HEK293 (cell line): ENCODE data around the gene GJA3.
A peak's percentile ranks its signal among the peaks of the same experiment; 100 is the strongest.

Experiments
- CTCF ChIA-PET: fragments of 350-600 bp; formaldehyde crosslinking; extraction: SDS; loops from one replicate; lab custom pipeline; 2021; ENCODE audit warnings: antibody characterized with exemption; lab: Yijun Ruan, JAX
- POLR2A ChIA-PET: fragments of 300-600 bp; formaldehyde crosslinking; extraction: SDS; loops from one replicate; lab custom pipeline; 2020; ENCODE audit warnings: antibody characterized with exemption, inconsistent platforms; lab: Yijun Ruan, JAX
- H3K27ac ChIP-seq: fragments of 200-500 bp; sonication (Bioruptor generic); 2 replicates; pipeline ENCODE4 v1.5.1; 2014; ENCODE audit warnings: low read depth, low read length, control low read depth, inconsistent platforms; ENCODE audit errors: extremely low read depth
- H3K36me3 ChIP-seq, 2 experiments: fragments of 200-500 bp in 1 of 2; sonication (Bioruptor generic) in 1 of 2; 1 replicate in 1 of 2; 2 replicates in 1 of 2; pipeline ENCODE4 v1.5.1; 2014 to 2017; ENCODE audit warnings: inconsistent platforms in 2 of 2, low read length in 2 of 2; ENCODE audit not compliant: control insufficient read depth in 2 of 2, insufficient read depth in 1 of 2
- H3K4me1 ChIP-seq: fragments of 200-500 bp; sonication (Bioruptor generic); 2 replicates; pipeline ENCODE4 v1.5.1; 2014; ENCODE audit warnings: mild to moderate bottlenecking, low read length, inconsistent platforms; ENCODE audit not compliant: control insufficient read depth, insufficient read depth
- H3K4me3 ChIP-seq: 2 replicates; pipeline ENCODE4 v1.5.1; 2011; ENCODE audit warnings: low read depth, mild to moderate bottlenecking, control low read depth, low read length, moderate library complexity
- H3K9me3 ChIP-seq: fragments of 200-500 bp; sonication (Bioruptor generic); 2 replicates; pipeline ENCODE4 v1.5.1; 2014; ENCODE audit warnings: low read depth, low read length, inconsistent platforms; ENCODE audit not compliant: control insufficient read depth, insufficient read depth
- GFI1B ChIP-seq: fragments of 450-650 bp; formaldehyde crosslinking; IDR thresholded peaks from 2 replicates; pipeline ENCODE4 v1.5.1; 2016; ENCODE audit warnings: missing biosample characterization, missing genetic modification characterization
- KLF16 ChIP-seq: fragments of 450-650 bp; formaldehyde crosslinking; IDR thresholded peaks from 2 replicates; pipeline ENCODE4 v1.5.1; 2017; ENCODE audit warnings: missing biosample characterization, missing genetic modification characterization
- KLF8 ChIP-seq: fragments of 450-650 bp; formaldehyde crosslinking; IDR thresholded peaks from 2 replicates; pipeline ENCODE4 v1.5.1; 2016; ENCODE audit warnings: missing biosample characterization, missing genetic modification characterization
- KLF9 ChIP-seq: fragments of 450-650 bp; formaldehyde crosslinking; IDR thresholded peaks from 2 replicates; pipeline ENCODE4 v1.5.1; 2016; ENCODE audit warnings: missing biosample characterization, missing genetic modification characterization, low read depth
- SP2 ChIP-seq: fragments of 450-650 bp; formaldehyde crosslinking; IDR thresholded peaks from 2 replicates; pipeline ENCODE4 v1.5.1; 2016; ENCODE audit warnings: missing biosample characterization, missing genetic modification characterization
- SP7 ChIP-seq: fragments of 450-650 bp; formaldehyde crosslinking; IDR thresholded peaks from 2 replicates; pipeline ENCODE4 v1.5.1; 2016; ENCODE audit warnings: missing biosample characterization, missing genetic modification characterization
- TSHZ1 ChIP-seq: fragments of 450-650 bp; formaldehyde crosslinking; IDR thresholded peaks from 2 replicates; pipeline ENCODE4 v1.5.1; 2016; ENCODE audit warnings: missing biosample characterization, missing genetic modification characterization, borderline replicate concordance
- WT1 ChIP-seq: fragments of 450-650 bp; formaldehyde crosslinking; IDR thresholded peaks from 2 replicates; pipeline ENCODE4 v1.5.1; 2016; ENCODE audit warnings: missing biosample characterization, missing genetic modification characterization
- ZBTB20 ChIP-seq: fragments of 450-650 bp; formaldehyde crosslinking; IDR thresholded peaks from 2 replicates; pipeline ENCODE4 v1.5.1; 2016; ENCODE audit warnings: missing biosample characterization, missing genetic modification characterization
- ZFP41 ChIP-seq: fragments of 450-650 bp; formaldehyde crosslinking; IDR thresholded peaks from 2 replicates; pipeline ENCODE4 v1.5.1; 2016; ENCODE audit warnings: missing biosample characterization, missing genetic modification characterization, borderline replicate concordance
- ZFP69B ChIP-seq: fragments of 450-650 bp; formaldehyde crosslinking; IDR thresholded peaks from 2 replicates; pipeline ENCODE4 v1.5.1; 2016; ENCODE audit warnings: missing biosample characterization, missing genetic modification characterization
- ZNF112 ChIP-seq: fragments of 450-650 bp; formaldehyde crosslinking; IDR thresholded peaks from 2 replicates; pipeline ENCODE4 v1.5.0; 2017; ENCODE audit warnings: missing biosample characterization, missing genetic modification characterization
- ZNF202 ChIP-seq: fragments of 450-650 bp; formaldehyde crosslinking; IDR thresholded peaks from 2 replicates; pipeline ENCODE4 v1.5.1; 2016; ENCODE audit warnings: missing biosample characterization, missing genetic modification characterization, borderline replicate concordance
- ZNF214 ChIP-seq: fragments of 450-650 bp; formaldehyde crosslinking; IDR thresholded peaks from 2 replicates; pipeline ENCODE4 v1.5.1; 2017; ENCODE audit warnings: missing biosample characterization, mild to moderate bottlenecking, missing genetic modification characterization, borderline replicate concordance
- ZNF362 ChIP-seq: fragments of 450-650 bp; formaldehyde crosslinking; IDR thresholded peaks from 2 replicates; pipeline ENCODE4 v1.5.1; 2016; ENCODE audit warnings: missing biosample characterization, missing genetic modification characterization
- ZNF37A ChIP-seq: fragments of 450-650 bp; IDR thresholded peaks from 2 replicates; pipeline ENCODE4 v1.5.1; 2018; ENCODE audit warnings: missing biosample characterization, missing genetic modification characterization
- ZNF449 ChIP-seq: fragments of 450-650 bp; formaldehyde crosslinking; IDR thresholded peaks from 2 replicates; pipeline ENCODE4 v1.5.1; 2017; ENCODE audit warnings: missing biosample characterization, mild to moderate bottlenecking, missing genetic modification characterization, moderate library complexity
- ZNF514 ChIP-seq: fragments of 450-650 bp; formaldehyde crosslinking; IDR thresholded peaks from 2 replicates; pipeline ENCODE4 v1.5.1; 2016; ENCODE audit warnings: missing biosample characterization, missing genetic modification characterization
- ZNF596 ChIP-seq: fragments of 450-650 bp; IDR thresholded peaks from 2 replicates; pipeline ENCODE4 v1.5.0; 2018; ENCODE audit warnings: missing biosample characterization, mild to moderate bottlenecking, missing genetic modification characterization, moderate library complexity
- ZNF610 ChIP-seq: fragments of 450-650 bp; formaldehyde crosslinking; IDR thresholded peaks from 2 replicates; pipeline ENCODE4 v1.5.1; 2016; ENCODE audit warnings: missing biosample characterization, missing genetic modification characterization, borderline replicate concordance
- ZNF621 ChIP-seq: fragments of 450-650 bp; formaldehyde crosslinking; IDR thresholded peaks from 2 replicates; pipeline ENCODE4 v1.5.1; 2017; ENCODE audit warnings: missing biosample characterization, missing genetic modification characterization
- ZNF658 ChIP-seq: fragments of 450-650 bp; formaldehyde crosslinking; IDR thresholded peaks from 2 replicates; pipeline ENCODE4; 2016; ENCODE audit warnings: missing biosample characterization, missing genetic modification characterization
- ZNF664 ChIP-seq: fragments of 450-650 bp; formaldehyde crosslinking; IDR thresholded peaks from 2 replicates; pipeline ENCODE4 v1.5.1; 2016; ENCODE audit warnings: missing biosample characterization, missing genetic modification characterization
- TF ChIP-seq, protein P1 (sequence below): fragments of 450-650 bp; formaldehyde crosslinking; IDR thresholded peaks from 2 replicates; pipeline ENCODE4 v1.5.1; 2016; ENCODE audit warnings: missing biosample characterization, missing genetic modification characterization
- TF ChIP-seq, protein P2 (sequence below): fragments of 450-650 bp; formaldehyde crosslinking; IDR thresholded peaks from 2 replicates; pipeline ENCODE4 v1.5.1; 2016; ENCODE audit warnings: missing biosample characterization, missing genetic modification characterization

Gene GJA3

DNA sequence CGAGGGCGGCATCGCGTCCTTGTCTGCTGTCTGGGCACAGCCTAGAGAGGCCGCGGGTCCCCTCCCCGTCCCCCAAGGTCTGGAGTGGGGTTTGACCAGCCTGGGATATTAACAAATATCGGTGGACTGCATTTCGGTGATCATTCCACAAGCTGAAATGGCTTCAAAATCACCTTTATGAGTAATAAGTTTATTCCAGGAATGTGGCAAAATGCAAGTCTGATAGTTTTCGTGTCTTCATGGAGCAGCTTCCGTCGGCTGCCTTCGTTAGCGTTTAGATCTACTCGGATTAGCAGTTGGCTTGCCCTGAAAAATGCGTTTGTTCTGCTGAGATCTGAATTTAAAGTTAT is 1.1 kb upstream of the GJA3 start:
- no peak overlapping the region for H3K27ac ChIP-seq
- CTCF ChIA-PET = interaction anchor here (0.7 to 2.9 kb wide), 5 partner anchors 34 to 406 kb away, joined by 3 to 15 read pairs (median 4); no protein-coding TSS in a partner anchor

GRCh38 chr13:20161275-20161950 is 561 bp upstream of the GJA3 start:
- Histone ChIP-seq H3K27ac (peak overlapping the region; percentile 49; the same call in 1 of the 2 replicates), H3K4me1 (no peaks in the 10 kb centered on the region), H3K36me3 (no peaks in the 10 kb centered on the region), H3K4me3 (peak overlapping the region; percentile 58), H3K9me3 (no peaks in the 10 kb centered on the region)
- POLR2A ChIA-PET = no interaction called here
- CTCF ChIA-PET = interaction anchor here (0.7 to 1.1 kb wide), 4 partner anchors 24 to 485 kb away, joined by 3 to 4 read pairs (median 4); no protein-coding TSS in a partner anchor
- TF ChIP-seq SP7 (tag by site-specific recombination) (peak; percentile 8; the same call in 1 of the 2 replicates), ZNF214 (tag by site-specific recombination) (no peak), KLF8 (tag by site-specific recombination) (0 out of 2 replicates have a peak, but pooled peaks have one; percentile 3), WT1 (no peak), ZNF362 (tag by site-specific recombination) (no peak), GFI1B (no peak), ZNF112 (no peak), ZNF202 (tag by site-specific recombination) (0 out of 2 replicates have a peak, but pooled peaks have one; percentile 68), ZNF449 (tag by site-specific recombination) (no peak), ZNF610 (no peak), KLF9 (peak; percentile 5; the same call in 1 of the 2 replicates), KLF16 (0 out of 2 replicates have a peak, but pooled peaks have one; percentile 4), ZNF37A (tag by site-specific recombination) (no peak), ZBTB20 (tag by site-specific recombination) (no peak)
- TF ChIP-seq, protein P1, sequence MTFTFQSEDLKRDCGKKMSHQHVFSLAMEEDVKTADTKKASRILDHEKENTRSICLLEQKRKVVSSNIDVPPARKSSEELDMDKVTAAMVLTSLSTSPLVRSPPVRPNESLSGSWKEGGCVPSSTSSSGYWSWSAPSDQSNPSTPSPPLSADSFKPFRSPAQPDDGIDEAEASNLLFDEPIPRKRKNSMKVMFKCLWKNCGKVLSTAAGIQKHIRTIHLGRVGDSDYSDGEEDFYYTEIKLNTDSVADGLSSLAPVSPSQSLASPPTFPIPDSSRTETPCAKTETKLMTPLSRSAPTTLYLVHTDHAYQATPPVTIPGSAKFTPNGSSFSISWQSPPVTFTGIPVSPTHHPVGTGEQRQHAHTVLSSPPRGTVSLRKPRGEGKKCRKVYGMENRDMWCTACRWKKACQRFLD (tag by site-specific recombination) = no peak

More for the DNA sequence above, 1.1 kb upstream of the GJA3 start:
- Histone ChIP-seq H3K4me1 (no peaks in the 10 kb centered on the region), H3K9me3 (no peaks in the 10 kb centered on the region), H3K36me3 (no peaks in the 10 kb centered on the region), H3K4me3 (no peak overlapping the region)
- TF ChIP-seq ZNF658 (no peak), GFI1B (no peak), ZFP41 (tag by site-specific recombination) (no peak), ZNF596 (no peak), ZFP69B (no peak), SP2 (tag by site-specific recombination) (no peak), ZNF514 (tag by site-specific recombination) (no peak), ZNF664 (no peak), ZNF621 (tag by site-specific recombination) (no peak), TSHZ1 (no peak)
- TF ChIP-seq, protein P2, sequence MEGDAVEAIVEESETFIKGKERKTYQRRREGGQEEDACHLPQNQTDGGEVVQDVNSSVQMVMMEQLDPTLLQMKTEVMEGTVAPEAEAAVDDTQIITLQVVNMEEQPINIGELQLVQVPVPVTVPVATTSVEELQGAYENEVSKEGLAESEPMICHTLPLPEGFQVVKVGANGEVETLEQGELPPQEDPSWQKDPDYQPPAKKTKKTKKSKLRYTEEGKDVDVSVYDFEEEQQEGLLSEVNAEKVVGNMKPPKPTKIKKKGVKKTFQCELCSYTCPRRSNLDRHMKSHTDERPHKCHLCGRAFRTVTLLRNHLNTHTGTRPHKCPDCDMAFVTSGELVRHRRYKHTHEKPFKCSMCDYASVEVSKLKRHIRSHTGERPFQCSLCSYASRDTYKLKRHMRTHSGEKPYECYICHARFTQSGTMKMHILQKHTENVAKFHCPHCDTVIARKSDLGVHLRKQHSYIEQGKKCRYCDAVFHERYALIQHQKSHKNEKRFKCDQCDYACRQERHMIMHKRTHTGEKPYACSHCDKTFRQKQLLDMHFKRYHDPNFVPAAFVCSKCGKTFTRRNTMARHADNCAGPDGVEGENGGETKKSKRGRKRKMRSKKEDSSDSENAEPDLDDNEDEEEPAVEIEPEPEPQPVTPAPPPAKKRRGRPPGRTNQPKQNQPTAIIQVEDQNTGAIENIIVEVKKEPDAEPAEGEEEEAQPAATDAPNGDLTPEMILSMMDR = no peak
- POLR2A ChIA-PET = no interaction called here
